ENCODE data around the gene SMIM34.
"Not testable (repeated sequence)": the region's sequence is repeated elsewhere in the genome, so short reads cannot be mapped to it uniquely, and the experiment has no call there.

SMIM34 gene, protein sequence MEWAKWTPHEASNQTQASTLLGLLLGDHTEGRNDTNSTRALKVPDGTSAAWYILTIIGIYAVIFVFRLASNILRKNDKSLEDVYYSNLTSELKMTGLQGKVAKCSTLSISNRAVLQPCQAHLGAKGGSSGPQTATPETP

DNA sequence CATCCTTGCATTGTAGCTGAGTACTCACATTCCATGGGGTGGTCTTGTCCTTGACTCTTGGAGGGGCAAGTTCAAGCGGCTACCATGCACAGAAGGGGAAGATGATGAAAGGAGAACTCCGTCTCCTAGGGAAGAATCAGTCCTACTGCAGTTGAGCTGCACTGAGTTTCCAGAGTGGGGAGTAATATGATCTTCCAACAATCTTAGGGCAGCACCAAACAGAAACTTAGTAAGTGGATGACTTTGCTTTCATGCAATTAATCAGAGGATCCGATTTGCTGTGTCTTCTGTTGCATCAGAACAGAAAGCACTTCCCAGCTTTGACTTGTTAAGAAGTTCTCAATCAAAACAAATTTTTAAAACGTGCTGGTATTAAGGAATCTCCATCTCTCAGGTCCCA lies at the start of gene SMIM34:
TSS of gene SMIM34 (minus strand) at position 147 of the 400 bp plus-strand sequence. CDS start at position 35, 112 bp downstream.
- not testable (repeated sequence) for DNase-seq (ENCODE audit: low read depth in 2 of 2, low spot score in 1 of 2)

DNA sequence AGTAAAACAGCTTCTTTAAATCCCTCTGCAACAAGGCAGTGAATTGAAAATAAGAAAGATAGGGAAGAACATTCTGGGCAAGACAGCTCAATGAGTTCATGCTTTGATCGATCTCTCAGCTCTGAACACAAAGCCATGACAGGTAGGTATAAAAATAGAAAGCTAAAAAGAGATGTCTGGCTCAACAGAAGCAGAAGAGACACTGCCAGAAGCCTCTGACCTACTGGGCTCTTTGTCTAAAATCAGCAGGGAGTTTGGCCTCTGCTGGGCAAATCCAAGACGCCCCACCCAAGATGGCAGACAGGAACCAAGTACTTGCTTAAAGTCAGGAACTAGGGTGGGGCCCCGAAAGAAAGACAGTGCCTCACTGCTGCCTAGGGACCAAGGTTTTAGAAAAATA lies 43.6 kb upstream of the SMIM34 start:
- not testable (repeated sequence) for DNase-seq (ENCODE audit: low read depth in 2 of 2, low spot score in 1 of 2)

DNA sequence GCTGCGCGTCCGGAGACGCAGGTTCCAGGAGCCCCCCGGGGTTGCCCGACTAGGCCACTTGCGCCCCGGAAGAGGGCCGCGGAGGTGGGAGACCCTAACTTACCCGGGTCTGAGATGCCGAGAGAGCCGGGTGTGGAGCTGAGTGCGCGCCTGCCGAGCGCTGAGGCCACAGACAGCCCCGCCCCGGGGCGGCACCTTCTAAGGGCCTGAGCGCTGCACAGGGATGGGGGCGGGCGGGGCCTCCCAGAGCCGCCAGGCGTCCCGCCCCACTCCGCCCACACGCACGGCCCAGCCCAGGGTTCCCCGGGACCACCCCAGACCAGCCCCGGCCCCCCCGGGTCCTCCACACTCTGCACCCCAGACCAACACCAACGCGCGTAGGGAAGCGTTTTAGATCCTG lies 35.7 kb upstream of the SMIM34 start:
- DNase-seq (ENCODE audit: low read depth in 2 of 2, low spot score in 1 of 2): not testable (repeated sequence)

DNA sequence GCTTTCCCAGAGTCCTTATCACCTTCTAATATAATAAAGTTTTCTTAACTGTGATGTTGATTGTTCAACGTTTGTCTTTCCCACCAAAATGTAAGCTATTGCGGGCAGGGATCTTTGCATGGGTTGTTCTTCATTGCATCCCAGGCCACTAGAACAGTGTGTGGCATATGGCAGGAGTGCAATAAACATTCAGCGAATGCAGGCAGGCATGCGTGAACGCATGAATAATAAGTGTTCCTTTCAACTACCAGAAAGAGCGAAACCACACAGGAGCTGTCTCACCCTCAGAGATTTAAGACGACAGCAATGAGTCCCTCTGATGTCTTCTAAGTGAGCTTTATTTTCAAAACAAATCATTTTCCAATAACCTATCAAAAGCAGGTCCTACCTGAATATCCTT lies 34.5 kb upstream of the SMIM34 start:
- DNase-seq (ENCODE audit: low read depth in 2 of 2, low spot score in 1 of 2): not testable (repeated sequence)

DNA sequence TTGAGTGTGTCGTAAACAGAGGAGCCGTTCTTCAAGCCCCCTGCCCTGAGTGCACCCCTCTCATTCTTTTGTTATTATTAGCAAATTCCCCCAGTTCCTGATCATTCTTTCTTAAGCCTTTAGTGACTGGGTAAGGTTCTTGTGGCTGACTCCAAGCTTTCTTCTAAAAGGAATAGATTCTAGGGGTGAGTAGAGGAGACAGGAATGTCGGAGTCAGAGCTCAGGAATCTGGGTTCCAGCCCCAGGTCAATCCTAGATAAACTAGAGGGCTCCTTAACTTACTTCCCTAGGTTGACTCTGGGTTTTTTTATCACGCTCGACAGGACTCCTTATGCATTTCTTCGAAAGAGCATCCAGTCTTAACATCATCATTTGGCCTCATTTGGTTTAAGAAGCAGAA lies 32.4 kb upstream of the SMIM34 start:
- DNase-seq (ENCODE audit: low read depth in 2 of 2, low spot score in 1 of 2): not testable (repeated sequence)

DNA sequence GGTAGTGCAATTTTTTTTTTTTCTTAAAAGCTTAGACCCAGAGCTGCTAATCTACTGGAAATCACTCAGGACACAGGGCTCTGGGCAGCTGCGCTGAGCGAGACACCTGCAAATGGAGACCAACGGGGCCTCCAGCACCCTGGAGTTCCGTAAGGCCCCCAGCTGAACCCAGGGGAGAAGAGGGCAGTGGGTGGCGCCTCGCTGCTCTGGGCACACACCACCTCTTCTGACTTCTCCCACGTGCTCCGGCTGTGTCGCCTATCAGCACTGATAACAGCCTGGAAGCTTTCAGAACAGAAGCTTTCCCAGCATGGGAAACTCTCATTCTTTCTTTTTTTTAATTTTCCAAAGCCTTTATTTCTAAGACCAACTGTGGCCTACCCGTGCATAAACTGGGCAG lies 31.9 kb upstream of the SMIM34 start:
- not testable (repeated sequence) for DNase-seq (ENCODE audit: low read depth in 2 of 2, low spot score in 1 of 2)

DNA sequence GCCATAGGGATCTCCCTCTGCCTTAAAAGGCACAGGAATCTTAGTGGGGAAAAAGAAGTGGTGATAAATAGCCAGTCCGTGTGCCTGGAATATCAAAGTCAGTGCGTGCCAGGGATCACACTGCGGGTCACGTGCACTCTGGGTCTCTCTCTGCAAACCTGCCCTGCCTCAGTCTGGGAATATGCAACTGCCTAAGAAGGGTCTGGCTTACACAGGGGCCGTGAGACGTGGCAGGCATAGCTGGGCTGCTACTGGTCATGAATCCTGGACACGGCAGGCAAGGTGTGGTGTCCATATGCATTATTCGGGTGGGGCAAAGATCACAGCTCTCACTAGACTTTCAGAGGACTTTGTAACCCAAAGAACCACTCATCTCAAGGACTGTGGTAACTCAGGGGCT lies 23.3 kb upstream of the SMIM34 start:
- DNase-seq (ENCODE audit: low read depth in 2 of 2, low spot score in 1 of 2): not testable (repeated sequence)

DNA sequence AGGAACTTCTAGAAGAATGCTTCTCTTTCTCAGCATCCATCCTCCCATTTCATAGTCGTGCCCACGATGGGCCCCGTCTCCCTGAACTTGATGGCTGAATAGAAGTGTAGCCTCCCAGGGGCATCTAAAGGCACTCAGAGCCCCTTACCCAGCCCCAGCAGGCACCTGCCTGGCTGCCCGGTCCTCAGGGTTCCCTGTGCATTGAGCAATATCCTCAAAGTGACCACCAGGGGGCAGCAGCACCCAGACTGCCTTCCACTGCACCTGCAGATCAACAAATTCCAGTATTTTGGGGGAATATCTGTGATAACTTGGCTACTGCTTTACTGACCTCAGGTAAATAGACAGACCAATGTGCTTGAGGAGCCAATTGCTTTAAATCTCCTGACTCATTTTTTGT lies 19.7 kb upstream of the SMIM34 start:
- not testable (repeated sequence) for DNase-seq (ENCODE audit: low read depth in 2 of 2, low spot score in 1 of 2)

DNA sequence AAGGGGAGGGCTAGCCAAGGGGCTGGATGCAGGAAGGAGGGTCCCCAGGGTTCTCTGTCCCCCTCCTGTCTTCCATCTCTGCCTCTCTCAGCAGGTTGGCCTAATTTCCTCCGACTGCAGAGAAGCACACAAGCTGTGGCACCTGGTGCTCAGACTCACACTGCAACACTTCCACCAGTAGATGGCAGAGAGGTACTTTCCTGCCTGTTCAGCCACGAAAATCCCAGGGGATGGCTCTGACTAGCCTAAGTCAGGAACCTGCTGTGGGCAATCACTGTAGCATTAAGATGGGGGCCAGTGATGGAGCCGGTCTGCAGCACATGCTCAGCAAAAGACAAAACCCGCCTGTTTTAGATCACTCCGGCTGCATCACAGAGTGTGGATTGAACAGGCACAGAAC lies 6.0 kb upstream of the SMIM34 start:
- DNase-seq (ENCODE audit: low read depth in 2 of 2, low spot score in 1 of 2): not testable (repeated sequence)

DNA sequence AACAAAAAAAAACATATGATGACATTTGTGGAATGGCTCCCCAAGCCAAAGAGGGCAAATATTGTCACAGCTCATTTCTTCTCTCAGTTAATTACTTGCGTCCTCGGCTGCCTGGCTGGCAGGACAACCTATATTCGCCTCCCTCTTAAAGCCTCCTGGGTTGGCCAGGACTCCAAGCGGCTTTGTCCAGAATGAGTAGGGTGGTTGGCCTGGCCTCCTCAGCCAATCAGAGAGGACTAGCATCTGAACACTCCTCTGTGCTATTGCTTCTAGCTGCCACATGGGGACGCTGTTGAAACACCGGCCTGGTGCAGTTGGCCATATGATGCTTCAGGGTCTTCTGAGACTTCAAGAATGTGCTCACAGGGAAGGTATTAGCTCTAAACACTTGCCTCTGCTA lies 4.7 kb upstream of the SMIM34 start:
- DNase-seq (ENCODE audit: low read depth in 2 of 2, low spot score in 1 of 2): not testable (repeated sequence)

DNA sequence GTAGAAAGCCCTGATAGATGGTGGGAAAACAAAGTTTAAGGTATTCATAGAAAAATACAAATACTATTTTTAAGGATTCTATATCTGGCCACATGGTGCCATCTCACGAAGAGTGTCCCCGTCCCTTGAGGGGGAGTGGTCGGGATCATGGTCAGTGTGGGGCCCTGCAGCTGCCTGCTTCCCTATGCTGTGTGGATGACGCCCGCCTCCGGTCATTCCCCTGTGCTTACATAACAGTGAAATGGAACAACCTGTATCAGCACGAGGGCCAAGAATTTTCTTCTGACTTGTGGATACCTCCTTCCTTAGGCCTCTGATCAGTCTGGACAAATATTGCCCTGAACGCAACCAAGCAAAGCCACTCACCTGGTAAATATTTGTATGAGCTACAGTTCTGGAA lies 3.6 kb upstream of the SMIM34 start:
- not testable (repeated sequence) for DNase-seq (ENCODE audit: low read depth in 2 of 2, low spot score in 1 of 2)

DNA sequence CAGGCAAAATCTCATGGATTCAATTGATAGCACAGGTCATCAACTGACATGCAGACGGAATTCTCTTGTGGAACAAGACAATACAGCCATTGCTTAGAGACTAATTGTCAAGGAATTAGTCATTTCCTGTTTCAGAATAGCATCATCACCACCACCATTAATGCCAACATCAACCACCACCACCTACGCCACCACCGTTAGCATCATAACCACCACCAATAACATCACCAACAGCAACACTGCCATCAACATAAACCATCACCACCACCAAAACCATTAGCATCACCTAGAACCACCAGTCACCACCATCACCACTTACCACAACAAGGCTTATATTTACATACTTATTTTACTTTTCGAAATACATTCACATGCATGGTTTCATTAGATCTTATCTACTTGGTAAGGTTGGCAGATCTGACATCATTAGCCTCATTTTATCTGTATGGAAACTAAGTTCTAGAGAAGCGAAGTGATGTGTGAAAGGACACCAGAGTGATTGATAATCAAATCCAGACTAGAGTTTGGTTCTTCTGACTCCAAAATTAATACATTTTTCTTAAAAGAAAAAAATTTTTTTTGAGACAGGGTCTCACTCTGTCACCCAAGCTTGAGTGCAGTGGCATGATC lies 6.2 kb downstream of the SMIM34 start:
- DNase-seq (ENCODE audit: low read depth in 2 of 2, low spot score in 1 of 2): not testable (repeated sequence)

DNA sequence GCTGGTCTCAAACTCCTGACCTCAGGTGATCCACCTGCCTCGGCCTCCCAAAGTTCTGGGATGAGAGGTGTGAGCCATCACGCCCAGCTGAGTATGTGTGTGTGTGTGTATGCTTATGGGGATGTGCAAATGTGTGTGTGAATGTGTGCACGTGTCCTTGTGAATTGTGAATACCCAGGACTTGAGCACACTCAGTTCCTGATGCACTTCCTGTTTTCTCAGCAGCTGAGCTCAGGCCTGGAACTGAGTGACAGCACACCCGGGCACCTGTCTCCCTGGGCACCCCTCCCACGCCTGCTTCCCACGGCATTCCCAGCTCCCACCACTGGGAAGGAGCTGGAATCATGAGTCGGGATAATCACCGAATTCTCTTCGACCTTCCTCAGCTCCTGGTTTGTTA lies 16.5 kb downstream of the SMIM34 start:
- not testable (repeated sequence) for DNase-seq (ENCODE audit: low read depth in 2 of 2, low spot score in 1 of 2)

DNA sequence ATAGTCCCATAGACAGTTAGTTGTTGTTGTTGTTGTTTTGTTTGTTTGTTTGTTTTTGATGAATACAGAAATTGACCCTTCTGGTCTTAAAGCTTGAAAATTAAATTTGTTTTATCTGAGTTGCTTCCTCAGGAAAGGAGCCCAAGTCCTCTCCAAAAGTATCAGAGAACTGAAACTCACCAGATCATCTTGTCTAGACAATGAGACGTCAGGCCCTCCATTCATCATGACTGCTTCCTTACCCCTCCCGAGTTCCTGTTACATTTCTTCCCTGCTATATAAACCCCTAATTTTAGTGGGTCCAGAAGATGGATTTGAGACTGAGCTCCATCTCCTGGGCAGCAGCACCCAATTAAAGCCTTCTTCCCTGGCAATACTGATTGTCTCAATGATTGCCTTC lies 17.1 kb downstream of the SMIM34 start:
- not testable (repeated sequence) for DNase-seq (ENCODE audit: low read depth in 2 of 2, low spot score in 1 of 2)

DNA sequence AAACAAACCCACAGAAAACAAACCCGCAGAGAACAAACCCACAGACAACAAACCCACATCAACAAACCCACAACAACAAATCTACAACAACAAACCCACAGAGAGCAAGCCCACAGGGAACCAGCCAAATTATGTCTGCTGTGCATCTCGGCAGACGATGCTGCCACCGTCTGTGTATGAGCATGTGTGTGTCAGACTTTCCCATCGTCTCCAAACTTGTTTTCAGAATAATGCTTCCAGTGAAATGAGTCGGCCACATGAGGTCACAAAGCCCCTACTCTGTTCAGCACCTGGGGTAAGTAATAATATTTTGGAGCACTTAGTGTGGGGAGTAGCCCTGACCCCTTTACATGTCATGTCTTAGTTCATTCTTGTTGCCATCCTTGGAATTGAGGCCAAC lies 17.6 kb downstream of the SMIM34 start:
- not testable (repeated sequence) for DNase-seq (ENCODE audit: low read depth in 2 of 2, low spot score in 1 of 2)

DNA sequence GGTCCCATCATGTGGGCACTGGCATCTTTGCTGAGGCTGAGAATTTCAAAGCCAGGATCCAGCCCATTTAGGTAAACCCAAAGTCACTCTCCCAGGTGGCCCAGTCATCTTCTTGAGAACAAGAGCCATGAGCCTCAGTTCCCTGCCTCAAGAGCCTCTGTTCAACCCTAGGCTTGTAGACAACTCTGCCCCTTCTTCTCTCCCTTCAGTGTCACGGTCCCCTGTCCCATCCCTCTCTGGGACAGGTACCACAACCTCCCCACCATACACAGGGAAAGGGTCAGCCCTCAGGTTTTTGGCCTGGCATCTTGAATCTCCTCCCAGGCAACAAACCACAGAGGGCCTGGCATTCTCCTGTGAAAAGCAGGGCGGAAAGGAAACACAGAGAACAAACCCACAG lies 18.1 kb downstream of the SMIM34 start:
- not testable (repeated sequence) for DNase-seq (ENCODE audit: low read depth in 2 of 2, low spot score in 1 of 2)

DNA sequence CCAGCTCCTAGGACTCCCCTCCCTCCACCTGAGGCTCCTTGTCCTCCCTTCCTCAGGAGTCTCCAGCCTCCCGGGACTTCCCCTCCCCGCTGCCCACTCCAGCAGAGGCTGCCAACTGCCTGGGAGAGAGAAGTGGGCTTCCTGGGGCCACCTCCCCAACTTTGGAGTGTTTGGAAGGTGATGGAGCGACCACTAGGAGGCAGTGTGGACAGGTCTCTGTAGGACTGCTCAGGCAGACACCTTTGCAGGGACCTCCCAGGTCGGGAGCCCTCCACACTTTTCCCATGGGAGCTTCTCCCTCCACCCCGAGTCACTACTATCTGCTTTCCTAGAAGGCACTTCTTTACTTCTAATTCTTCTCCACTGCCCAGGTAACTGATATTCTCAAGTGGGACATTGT lies 19.0 kb downstream of the SMIM34 start:
- DNase-seq (ENCODE audit: low read depth in 2 of 2, low spot score in 1 of 2): not testable (repeated sequence)

DNA sequence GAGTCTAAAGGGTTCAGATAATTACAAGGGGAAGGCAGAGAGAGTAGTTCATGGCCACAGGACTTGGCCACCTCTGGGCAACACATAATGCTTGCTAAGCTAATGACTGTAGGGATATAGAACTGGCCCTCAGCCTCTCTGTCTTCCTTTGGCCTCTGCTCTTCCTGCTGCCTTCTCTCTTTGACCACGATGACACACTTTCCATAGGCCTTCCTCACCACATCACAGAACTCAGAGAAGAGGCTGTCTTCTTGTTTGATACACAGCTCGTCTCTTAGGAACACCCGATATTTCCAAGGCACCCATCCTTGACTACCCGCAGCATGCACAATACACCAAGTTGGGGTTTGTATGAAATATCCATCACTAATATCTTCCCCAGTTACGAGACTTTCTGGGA lies 23.2 kb downstream of the SMIM34 start:
- not testable (repeated sequence) for DNase-seq (ENCODE audit: low read depth in 2 of 2, low spot score in 1 of 2)

DNA sequence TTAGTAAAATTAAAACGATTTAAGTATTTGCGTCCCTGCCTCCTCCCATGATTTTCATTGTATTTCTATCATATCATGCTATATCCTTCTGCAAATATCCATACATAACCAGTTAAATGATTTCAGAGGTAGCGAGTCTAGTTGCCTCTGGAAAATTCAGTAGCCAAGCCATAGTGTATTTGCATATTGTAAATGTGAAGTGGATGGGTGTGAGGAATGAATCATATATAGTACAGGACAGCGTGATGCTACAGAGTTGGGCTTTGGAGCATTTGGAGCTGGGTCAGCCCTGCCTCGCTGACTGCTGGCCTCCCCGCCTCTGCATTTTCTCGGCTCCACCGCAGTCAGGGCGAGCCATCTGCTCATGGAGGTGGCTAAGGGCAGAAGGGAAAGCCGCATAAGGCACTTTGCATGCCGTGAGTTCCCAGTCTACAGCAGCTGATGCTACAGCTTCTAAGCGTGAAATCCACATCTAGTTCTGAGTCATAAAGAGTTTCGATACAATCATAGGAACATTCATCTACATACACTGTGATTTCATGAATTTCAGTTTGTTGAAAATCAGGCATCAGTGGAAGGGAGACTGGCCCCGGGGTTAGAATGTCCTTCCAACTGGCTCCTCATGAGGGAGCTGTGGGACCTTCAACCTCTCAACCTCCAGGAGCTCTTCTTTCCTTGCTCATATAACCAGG lies 39.9 kb downstream of the SMIM34 start:
- DNase-seq (ENCODE audit: low read depth in 2 of 2, low spot score in 1 of 2): not testable (repeated sequence)

DNA sequence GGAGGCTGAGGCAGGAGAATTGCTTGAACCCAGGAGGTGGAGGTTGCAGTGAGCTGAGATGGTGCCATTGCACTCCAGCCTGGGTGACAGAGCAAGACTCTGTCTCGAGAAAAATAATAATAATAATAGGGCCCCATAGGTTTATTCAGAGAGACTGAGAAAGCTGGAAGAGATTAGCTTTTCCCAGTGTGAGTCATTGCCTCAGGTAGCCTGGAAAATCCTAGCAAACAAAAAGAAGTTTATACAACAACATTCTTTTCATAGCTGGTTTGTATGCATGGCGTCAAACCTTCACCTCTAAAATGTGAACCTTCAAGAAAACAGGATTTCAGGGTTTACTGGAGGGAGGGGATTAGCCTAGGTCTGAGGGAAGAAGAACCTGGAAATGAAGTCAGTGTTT lies 40.6 kb downstream of the SMIM34 start:
- not testable (repeated sequence) for DNase-seq (ENCODE audit: low read depth in 2 of 2, low spot score in 1 of 2)

DNA sequence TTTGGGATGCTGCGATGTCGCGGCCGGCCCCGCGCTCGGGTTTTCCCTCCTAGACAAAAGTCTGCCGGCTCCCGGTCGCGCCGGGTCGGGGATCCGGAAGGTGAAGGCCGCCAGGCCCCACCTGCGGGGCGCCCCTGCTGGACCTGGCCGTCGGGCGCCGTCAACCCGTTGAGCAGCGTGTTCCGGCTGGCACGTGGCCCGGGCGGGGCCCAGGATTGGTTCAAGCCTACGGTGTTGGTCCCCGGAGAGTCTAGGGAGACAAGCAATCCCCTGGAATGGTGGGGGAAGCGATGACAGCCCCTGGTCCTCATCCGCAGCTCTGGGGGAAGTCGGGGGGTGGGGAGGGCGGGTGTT lies 48.2 kb downstream of the SMIM34 start:
- not testable (repeated sequence) for DNase-seq (ENCODE audit: low read depth in 2 of 2, low spot score in 1 of 2)

DNA sequence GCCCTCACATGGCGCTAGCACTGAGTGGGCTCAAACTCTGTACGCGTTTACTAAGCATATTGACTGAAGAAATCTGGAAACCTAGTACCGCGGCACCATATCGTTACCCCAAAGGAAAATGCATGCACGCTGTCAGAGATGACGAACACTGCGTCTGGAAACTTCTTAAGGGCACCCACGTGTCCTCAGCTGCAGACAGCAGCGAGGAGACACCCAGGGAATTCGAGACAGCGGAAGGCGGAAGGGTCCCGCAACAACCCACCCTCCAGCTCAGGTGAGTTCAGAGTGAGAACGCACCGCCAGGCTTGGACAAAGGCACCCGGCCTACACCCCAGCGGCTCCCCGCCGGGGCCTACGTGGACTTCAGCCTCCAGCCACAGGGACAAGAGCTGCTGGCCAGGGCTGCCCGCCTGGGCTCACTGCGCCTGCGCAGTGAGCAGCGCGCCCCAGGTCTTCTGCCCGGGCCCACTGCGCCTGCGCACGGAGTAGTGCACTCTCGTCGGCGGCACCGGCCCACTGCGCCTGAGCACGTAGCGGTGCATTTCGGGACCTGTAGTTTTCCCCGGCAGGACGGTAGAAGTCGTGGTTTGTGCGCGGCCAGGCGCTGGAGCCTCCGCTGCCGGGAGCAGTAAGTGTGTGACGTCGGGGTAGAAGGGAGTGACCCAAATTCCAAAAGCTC lies 48.7 kb downstream of the SMIM34 start, which contains the start of gene SMIM11:
TSS of gene SMIM11 (plus strand) at position 568 of the 679 bp plus-strand sequence. CDS start 3,998 bp downstream, outside the sequence.
- not testable (repeated sequence) for DNase-seq (ENCODE audit: low read depth in 2 of 2, low spot score in 1 of 2)

Data from stimulated activated CD8-positive, alpha-beta memory T cell treated with anti-CD3 and anti-CD28 coated beads, Interleukin-4, amount 100 ng/mL, for 4 hours (primary cell).